GM12873 (cell line): Measurements from ENCODE around the gene SSBP3.

ENCODE experiments used
- CTCF ChIP-seq: IDR thresholded peaks from 2 replicates; pipeline ENCODE4 v1.5.1; 2012; ENCODE audit warnings: low read depth, mild to moderate bottlenecking, moderate library complexity, low read length, control low read depth; ENCODE audit not compliant: insufficient read depth; ENCODE audit errors: missing control alignments

SSBP3 gene

GRCh38 chr1:54357967-54358366 lies 48.2 kb downstream of the SSBP3 start:
- TF ChIP-seq CTCF: no peak

GRCh38 chr1:54356680-54357147 lies 49.5 kb downstream of the SSBP3 start:
- peak; percentile 40 for TF ChIP-seq CTCF

DNA sequence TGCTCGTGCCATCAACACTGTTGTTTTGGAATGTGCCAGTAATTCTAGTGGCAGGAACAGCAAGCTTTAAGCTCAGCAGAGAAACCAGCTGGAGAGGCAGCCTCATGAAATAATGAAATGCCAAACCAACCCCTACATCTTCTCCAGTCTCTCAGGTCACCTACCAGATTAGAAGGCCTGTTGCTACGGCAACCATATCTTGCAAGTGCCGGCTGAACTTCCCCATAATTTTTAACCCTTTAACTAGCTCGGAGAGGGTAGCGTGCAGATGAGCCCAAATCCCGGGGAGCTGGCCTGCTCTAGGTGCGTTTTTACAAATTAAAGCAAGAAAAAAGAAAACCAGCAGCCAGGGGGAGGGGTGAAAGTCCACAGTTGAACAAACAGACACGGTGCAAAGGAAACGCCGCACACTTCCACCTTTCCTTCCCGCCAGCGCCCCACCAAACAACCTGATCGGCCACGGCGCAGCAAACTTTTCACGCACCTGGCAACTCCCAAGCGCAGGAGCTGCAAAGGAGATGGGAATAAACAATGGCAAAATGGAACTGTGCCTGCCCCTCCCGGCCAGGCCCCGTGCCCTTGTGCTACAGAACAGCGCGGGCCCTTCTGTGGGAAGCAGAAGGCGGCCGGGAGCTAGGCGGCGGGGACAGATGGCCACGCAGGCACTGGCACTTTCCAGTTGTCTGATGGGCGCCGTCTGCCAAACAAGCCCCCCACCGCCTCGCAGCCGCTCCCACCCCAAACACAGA lies 50.1 kb downstream of the SSBP3 start:
- no peak for TF ChIP-seq CTCF

GRCh38 chr1:54354899-54355298 lies 51.3 kb downstream of the SSBP3 start:
- TF ChIP-seq CTCF: no peak

DNA sequence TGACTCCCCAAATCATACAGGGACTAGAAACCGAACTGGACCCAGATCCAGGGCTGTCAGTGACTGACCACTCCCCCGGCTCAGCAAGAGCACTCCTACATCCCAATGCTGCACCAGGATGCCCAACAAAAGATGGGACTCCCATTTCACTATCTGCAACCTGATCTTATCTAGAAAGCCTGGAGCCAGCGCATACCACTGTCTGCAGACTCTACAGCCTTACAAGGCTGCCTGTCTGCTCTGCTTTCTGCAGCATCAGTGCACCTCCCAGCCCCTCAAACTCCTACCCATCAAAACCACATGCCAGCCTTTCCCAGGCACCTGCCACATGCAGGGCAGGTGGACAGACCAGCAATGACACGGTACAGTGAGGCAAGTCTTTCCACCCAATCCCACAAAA lies 52.2 kb downstream of the SSBP3 start:
- no peak for TF ChIP-seq CTCF

DNA sequence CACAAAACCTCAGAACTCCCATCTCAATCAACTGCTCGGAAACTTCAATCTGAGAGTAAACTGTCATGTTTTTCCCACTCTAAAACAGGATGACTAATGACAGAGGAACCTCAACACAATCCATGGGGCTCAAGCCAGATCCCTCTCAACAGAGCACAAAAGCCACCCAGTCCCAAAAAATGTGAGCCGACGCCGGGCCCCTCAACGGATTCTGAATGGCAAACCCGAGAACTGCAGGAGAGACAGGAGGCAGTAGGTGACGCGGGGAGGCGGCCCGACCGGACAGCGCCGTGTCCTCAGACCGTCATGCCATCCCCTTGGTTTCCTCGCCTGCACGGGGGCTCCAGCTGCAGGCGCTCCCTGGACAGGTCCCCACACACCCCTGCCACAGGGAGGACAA lies 53.4 kb downstream of the SSBP3 start:
- TF ChIP-seq CTCF: no peak

DNA sequence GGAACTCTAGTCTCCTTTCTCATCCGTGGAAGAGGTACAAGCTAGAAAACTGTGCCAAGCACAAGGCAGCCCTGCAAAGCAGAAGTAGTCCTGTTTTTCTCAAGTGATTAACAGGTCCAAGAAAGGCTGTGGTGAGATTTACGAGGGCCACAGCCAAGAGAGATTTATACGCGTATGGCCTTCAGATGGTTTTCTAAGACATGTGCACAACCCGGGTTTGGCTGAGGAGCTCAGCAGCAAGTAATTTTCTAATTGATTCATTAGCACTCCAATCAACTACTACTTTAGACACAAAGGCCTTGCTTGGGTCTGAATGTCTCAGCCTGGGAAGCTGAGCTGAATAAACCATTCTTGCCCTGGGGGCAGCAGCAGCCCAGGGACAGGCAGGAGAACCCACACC lies 55.8 kb downstream of the SSBP3 start:
- TF ChIP-seq CTCF: no peak

DNA sequence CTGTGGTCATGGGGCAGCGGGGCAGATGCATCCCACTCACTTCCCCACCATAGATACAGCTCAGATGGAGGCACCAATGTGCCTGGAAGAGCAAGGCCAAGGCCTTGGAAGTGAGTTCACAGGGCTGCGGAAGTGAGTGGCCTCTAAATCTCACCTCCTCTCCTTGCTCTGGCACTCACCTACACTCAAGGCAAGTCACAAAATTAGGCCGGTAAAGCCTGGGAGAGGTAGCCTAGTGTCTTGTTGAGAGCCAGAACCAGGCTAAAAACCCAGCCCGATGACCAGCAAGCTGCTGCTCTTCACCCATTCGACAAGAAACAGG lies 57.5 kb downstream of the SSBP3 start:
- no peak for TF ChIP-seq CTCF
